Activated CD4-positive, alpha-beta T cell treated with anti-CD3 and anti-CD28 coated beads, Interleukin-2, amount 10 ng/mL, durations not matched to agents 7 days and 5 days (primary cell): ENCODE data around the gene ADRM1. TPM values are rescaled to one million over a fixed set of nuclear protein-coding genes. Genes with fewer than 3 reads are reported as not detected.

Experiments
- CTCF ChIA-PET: fragments of 350-600 bp; sonication (Branson Sonifier 250); formaldehyde crosslinking; loops from one replicate; lab custom pipeline; 2021; ENCODE audit warnings: antibody characterized with exemption; lab: Charles Lee
- POLR2A ChIA-PET: fragments of 350-600 bp; sonication (Branson Sonifier 250); formaldehyde crosslinking; loops from one replicate; lab custom pipeline; 2021; ENCODE audit warnings: antibody characterized with exemption; lab: Charles Lee
- DNase-seq: peaks from one replicate; pipeline ENCODE4 v3.0.0-alpha.2; 2020
- H3K27ac Mint-ChIP-seq: one replicate; pipeline ENCODE4 v1.8.0; 2021; ENCODE audit warnings: mild to moderate bottlenecking, moderate library complexity, mixed read lengths
- H3K27me3 Mint-ChIP-seq: one replicate; pipeline ENCODE4 v1.8.0; 2021; ENCODE audit warnings: mixed read lengths
- H3K36me3 Mint-ChIP-seq: one replicate; pipeline ENCODE4 v1.8.0; 2021; ENCODE audit warnings: low read depth, mixed read lengths
- H3K4me1 Mint-ChIP-seq: one replicate; pipeline ENCODE4 v1.8.0; 2021; ENCODE audit warnings: mixed read lengths
- H3K4me3 Mint-ChIP-seq: one replicate; pipeline ENCODE4 v1.8.0; 2021; ENCODE audit warnings: mild to moderate bottlenecking, moderate library complexity, mixed read lengths
- H3K9me3 Mint-ChIP-seq: one replicate; pipeline ENCODE4 v1.8.0; 2021; ENCODE audit warnings: mixed read lengths
- total RNA-seq, 2 experiments: library from RNA; stranded (reverse); gene quantifications; one replicate each; pipeline ENCODE4 v1.2.3, GENCODE V29; 2021

ADRM1 gene
- total RNA-seq, 2 experiments from 2014 or later = 86.1 to 90.1 TPM

- no peak overlapping the region for H3K27ac Mint-ChIP-seq
- no peak overlapping the region for H3K4me3 Mint-ChIP-seq
- no peaks in the 10 kb centered on the region for H3K4me1 Mint-ChIP-seq
- no peaks in the 10 kb centered on the region for H3K9me3 Mint-ChIP-seq
- DNase-seq = no peak
- CTCF ChIA-PET = interaction anchor here (0.5 to 0.8 kb wide), 2 partner anchors 20 to 48 kb away, joined by 3 to 5 read pairs; partner anchors contain the start of gene LAMA5
- POLR2A ChIA-PET = no interaction called here
- no peaks in the 10 kb centered on the region for H3K36me3 Mint-ChIP-seq
- no peaks in the 10 kb centered on the region for H3K27me3 Mint-ChIP-seq
Observed at GRCh38 chr20:62319346-62319909, 16.6 kb downstream of the ADRM1 start.

- H3K4me1 Mint-ChIP-seq = no peaks in the 10 kb centered on the region
- H3K4me3 Mint-ChIP-seq = no peak overlapping the region
- H3K9me3 Mint-ChIP-seq = no peaks in the 10 kb centered on the region
- H3K36me3 Mint-ChIP-seq = no peaks in the 10 kb centered on the region
- no peak overlapping the region for H3K27ac Mint-ChIP-seq
- no peak for DNase-seq
- ChIA-PET POLR2A (no interaction called here), CTCF (no interaction called here)
- no peaks in the 10 kb centered on the region for H3K27me3 Mint-ChIP-seq
Observed at GRCh38 chr20:62320581-62321354, 18.0 kb downstream of the ADRM1 start.

GRCh38 chr20:62321521-62321948 is 18.7 kb downstream of the ADRM1 start:
- Mint-ChIP-seq H3K36me3 (no peaks in the 10 kb centered on the region), H3K4me1 (no peaks in the 10 kb centered on the region), H3K27ac (no peak overlapping the region), H3K4me3 (no peak overlapping the region), H3K27me3 (no peaks in the 10 kb centered on the region), H3K9me3 (no peaks in the 10 kb centered on the region)
- POLR2A ChIA-PET = no interaction called here
- CTCF ChIA-PET = no interaction called here
- no peak for DNase-seq

GRCh38 chr20:62321975-62322374 is 19.2 kb downstream of the ADRM1 start:
- Mint-ChIP-seq H3K36me3 (no peaks in the 10 kb centered on the region), H3K9me3 (no peaks in the 10 kb centered on the region), H3K4me3 (no peak overlapping the region), H3K4me1 (no peaks in the 10 kb centered on the region), H3K27ac (no peak overlapping the region), H3K27me3 (no peaks in the 10 kb centered on the region)
- POLR2A ChIA-PET = no interaction called here
- no peak for DNase-seq
- CTCF ChIA-PET = no interaction called here

GRCh38 chr20:62322492-62323041 is 19.8 kb downstream of the ADRM1 start:
- ChIA-PET CTCF (no interaction called here), POLR2A (no interaction called here)
- Mint-ChIP-seq H3K27me3 (no peaks in the 10 kb centered on the region), H3K36me3 (no peaks in the 10 kb centered on the region), H3K4me3 (no peak overlapping the region), H3K4me1 (no peaks in the 10 kb centered on the region), H3K27ac (no peak overlapping the region), H3K9me3 (no peaks in the 10 kb centered on the region)
- no peak for DNase-seq

GRCh38 chr20:62323146-62323979 is 20.6 kb downstream of the ADRM1 start:
- Mint-ChIP-seq H3K4me1 (no peaks in the 10 kb centered on the region), H3K27me3 (no peaks in the 10 kb centered on the region), H3K27ac (no peak overlapping the region), H3K4me3 (no peak overlapping the region), H3K9me3 (no peaks in the 10 kb centered on the region), H3K36me3 (no peaks in the 10 kb centered on the region)
- CTCF ChIA-PET = interaction anchor here (1.4 kb wide), 1 partner anchor 46 kb away, joined by 3 read pairs; no protein-coding TSS in a partner anchor
- POLR2A ChIA-PET = no interaction called here
- DNase-seq = no peak

- H3K27ac Mint-ChIP-seq = no peak overlapping the region
- POLR2A ChIA-PET = no interaction called here
- H3K36me3 Mint-ChIP-seq = no peaks in the 10 kb centered on the region
- H3K9me3 Mint-ChIP-seq = no peaks in the 10 kb centered on the region
- no peaks in the 10 kb centered on the region for H3K4me1 Mint-ChIP-seq
- H3K27me3 Mint-ChIP-seq = no peaks in the 10 kb centered on the region
- CTCF ChIA-PET = interaction anchor here (1.4 kb wide), 1 partner anchor 45 kb away, joined by 3 read pairs; no protein-coding TSS in a partner anchor
- DNase-seq = no peak
- H3K4me3 Mint-ChIP-seq = no peak overlapping the region
Observed at GRCh38 chr20:62323980-62324906, 21.4 kb downstream of the ADRM1 start.

GRCh38 chr20:62325172-62325905 is 22.5 kb downstream of the ADRM1 start:
- Mint-ChIP-seq H3K9me3 (no peaks in the 10 kb centered on the region), H3K27me3 (no peaks in the 10 kb centered on the region), H3K4me3 (no peak overlapping the region), H3K27ac (no peak overlapping the region), H3K36me3 (no peaks in the 10 kb centered on the region), H3K4me1 (no peaks in the 10 kb centered on the region)
- ChIA-PET POLR2A (no interaction called here), CTCF (no interaction called here)
- no peak for DNase-seq

- no peak for DNase-seq
- Mint-ChIP-seq H3K27ac (no peak overlapping the region), H3K36me3 (no peaks in the 10 kb centered on the region), H3K9me3 (no peaks in the 10 kb centered on the region), H3K27me3 (no peaks in the 10 kb centered on the region), H3K4me1 (no peaks in the 10 kb centered on the region), H3K4me3 (no peak overlapping the region)
- ChIA-PET CTCF (no interaction called here), POLR2A (no interaction called here)
Observed at GRCh38 chr20:62326559-62326958, 23.8 kb downstream of the ADRM1 start.

GRCh38 chr20:62326959-62327725 is 24.3 kb downstream of the ADRM1 start:
- CTCF ChIA-PET = no interaction called here
- POLR2A ChIA-PET = no interaction called here
- Mint-ChIP-seq H3K9me3 (no peaks in the 10 kb centered on the region), H3K27me3 (no peaks in the 10 kb centered on the region), H3K27ac (no peak overlapping the region), H3K4me1 (no peaks in the 10 kb centered on the region), H3K36me3 (no peaks in the 10 kb centered on the region), H3K4me3 (no peak overlapping the region)
- no peak for DNase-seq
